ENCODE measurements around the gene IPPK.

IPPK gene

DNA sequence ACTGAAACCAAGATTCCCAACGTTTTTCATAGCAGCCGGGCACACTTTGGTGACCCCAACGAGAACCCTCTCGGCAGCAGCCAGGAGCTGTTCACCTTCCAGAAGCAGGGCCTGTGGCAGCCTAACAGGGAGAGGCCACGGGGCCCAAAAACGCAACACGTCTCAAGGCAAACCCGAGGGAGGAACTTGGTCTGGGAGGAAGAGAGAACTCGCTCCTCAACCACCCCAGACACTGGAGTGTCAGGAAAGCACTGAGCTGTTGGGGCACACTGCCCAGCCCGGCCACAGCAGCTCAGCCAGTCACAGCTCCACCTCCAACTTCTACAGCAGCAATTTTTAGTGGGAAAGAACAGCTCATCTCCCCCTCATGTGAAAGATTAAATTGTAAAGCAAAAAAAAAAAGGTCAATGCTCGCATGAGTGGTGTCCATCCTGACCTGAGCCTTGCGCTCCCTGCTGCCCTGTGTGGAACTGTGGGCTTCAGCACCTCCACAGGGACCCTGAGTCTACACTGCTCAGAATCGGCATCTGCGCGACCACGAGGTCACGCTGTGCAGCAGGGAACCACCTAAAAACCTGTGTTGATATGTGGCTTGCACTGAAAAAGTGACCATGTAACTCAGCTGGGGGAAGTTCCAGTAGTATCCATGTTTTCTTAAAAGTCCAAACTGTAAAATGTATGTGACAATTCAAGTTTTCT, 55.0 kb downstream of the IPPK start:
- Mint-ChIP-seq H3K27ac (no peak overlapping the region), H3K27me3 (no peaks in the 10 kb centered on the region), H3K4me1 (ENCODE audit: low read depth) (no peaks in the 10 kb centered on the region), H3K36me3 (ENCODE audit: low read depth) (peaks cover 95% of the 10 kb centered on the region), H3K9me3 (no peaks in the 10 kb centered on the region), H3K4me3 (no peak overlapping the region)
- intact Hi-C loops (cut with micrococcal nuclease), result no loop called here

DNA sequence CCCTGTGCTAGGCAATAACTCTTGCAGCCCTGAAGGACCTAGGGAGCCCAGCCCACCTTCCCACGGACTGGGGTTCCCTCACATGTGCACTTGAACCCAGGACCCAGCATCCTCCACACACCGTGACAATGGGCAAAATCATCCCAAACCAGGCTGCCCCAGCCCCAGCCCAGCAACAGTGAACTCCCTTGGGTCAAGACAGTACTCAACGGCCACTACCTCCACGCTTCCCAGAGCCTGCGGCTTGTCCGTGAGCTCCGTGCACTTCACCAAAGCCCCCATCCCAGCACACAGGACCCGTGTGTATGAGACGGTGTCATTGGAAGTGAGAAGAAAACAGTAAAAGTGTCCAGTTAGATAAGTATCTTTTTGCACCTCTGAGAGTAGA, 55.8 kb downstream of the IPPK start:
- no peaks in the 10 kb centered on the region for H3K4me1 Mint-ChIP-seq (ENCODE audit: low read depth)
- H3K9me3 Mint-ChIP-seq, result no peaks in the 10 kb centered on the region
- H3K27ac Mint-ChIP-seq, result no peak overlapping the region
- peaks cover 87% of the 10 kb centered on the region for H3K36me3 Mint-ChIP-seq (ENCODE audit: low read depth)
- H3K4me3 Mint-ChIP-seq, result no peak overlapping the region
- intact Hi-C loops (cut with micrococcal nuclease), result no loop called here
- no peaks in the 10 kb centered on the region for H3K27me3 Mint-ChIP-seq

DNA sequence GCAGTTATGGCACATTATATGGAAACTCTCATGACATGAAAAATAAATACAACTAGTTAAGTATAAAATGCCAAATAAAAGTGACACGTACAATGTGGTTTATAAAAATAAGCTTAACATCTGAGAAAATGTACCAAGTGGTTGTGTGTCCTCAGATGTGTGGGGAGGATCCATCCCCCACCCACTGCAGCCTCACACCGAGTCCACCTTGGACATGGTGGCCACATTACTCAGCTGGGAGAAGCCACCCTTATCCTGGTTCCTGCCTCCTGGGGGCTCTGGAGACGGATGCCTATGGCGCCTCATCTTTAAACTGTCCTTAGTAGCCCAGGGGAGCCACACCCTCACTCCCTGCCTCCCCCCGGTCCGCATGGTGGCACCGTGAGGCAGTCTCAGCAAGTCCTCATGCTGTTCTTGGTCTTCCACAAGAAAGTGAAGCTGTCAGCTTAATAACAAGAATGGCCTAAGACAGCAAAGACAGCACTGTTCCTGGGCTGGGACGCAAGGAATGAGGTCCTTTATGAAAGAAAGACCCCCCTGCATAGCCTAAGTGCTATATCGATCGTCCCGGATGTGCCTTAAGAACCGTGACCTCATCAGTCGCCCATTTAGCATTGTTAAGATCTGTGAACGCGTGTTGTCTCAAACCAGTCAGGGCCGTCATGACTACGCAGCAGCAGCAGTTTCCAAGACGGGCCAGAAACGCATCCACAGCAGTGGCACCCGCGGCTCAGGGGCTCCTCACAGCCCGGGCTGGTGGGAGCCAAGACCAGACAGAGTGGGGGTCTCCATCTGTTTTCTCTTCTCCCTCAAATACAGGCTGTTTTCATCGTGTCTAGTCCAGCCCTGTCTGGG, 56.4 kb downstream of the IPPK start:
- no peaks in the 10 kb centered on the region for H3K9me3 Mint-ChIP-seq
- no peak overlapping the region for H3K4me3 Mint-ChIP-seq
- H3K27ac Mint-ChIP-seq, result no peak overlapping the region
- H3K4me1 Mint-ChIP-seq (ENCODE audit: low read depth), result no peaks in the 10 kb centered on the region
- intact Hi-C loops (cut with micrococcal nuclease), result no loop called here
- H3K27me3 Mint-ChIP-seq, result no peaks in the 10 kb centered on the region
- H3K36me3 Mint-ChIP-seq (ENCODE audit: low read depth), result peaks cover 81% of the 10 kb centered on the region

DNA sequence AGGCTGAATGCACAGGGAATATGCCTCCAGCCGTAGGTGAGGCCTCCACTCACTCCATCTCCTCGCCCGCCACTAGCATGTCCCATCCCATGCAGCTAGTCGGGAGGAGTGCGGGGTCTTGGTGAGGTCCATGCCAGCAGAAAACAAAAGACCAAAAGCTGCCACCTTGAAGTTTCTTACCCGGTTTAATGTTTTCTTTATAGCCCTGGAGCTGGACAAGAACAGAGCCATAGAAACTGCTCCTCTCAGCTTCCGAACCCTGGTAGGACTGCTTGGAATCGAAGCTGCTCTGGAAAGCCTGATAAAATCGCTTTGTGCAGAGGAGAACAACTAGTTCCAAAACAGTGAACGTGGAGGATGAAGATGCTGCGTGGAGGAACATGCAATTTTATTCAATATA, 57.1 kb downstream of the IPPK start:
- no peaks in the 10 kb centered on the region for H3K9me3 Mint-ChIP-seq
- peaks cover 74% of the 10 kb centered on the region for H3K36me3 Mint-ChIP-seq (ENCODE audit: low read depth)
- H3K27ac Mint-ChIP-seq, result no peak overlapping the region
- no peaks in the 10 kb centered on the region for H3K27me3 Mint-ChIP-seq
- no peak overlapping the region for H3K4me3 Mint-ChIP-seq
- intact Hi-C loops (cut with micrococcal nuclease), result no loop called here
- no peaks in the 10 kb centered on the region for H3K4me1 Mint-ChIP-seq (ENCODE audit: low read depth)

DNA sequence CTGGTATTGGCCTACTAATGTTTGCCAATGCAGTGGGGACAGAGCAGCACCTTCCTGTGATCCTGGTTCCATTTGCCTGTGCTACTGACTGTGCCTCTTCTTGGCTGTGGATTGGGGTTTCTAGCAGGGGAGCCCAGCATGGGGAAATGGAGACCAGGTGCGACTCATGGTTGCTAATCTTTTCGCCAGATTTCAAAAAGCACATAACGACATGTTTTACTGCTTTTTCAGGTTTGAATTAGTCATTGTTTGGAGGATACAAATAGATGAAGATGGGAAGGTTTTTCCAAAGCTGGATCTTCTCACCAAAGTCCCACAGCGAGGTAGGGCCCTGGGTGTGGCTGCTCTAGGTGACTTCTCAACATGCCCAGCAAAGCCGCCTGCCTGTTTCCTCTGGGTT, 57.6 kb downstream of the IPPK start:
- Mint-ChIP-seq H3K27ac (no peak overlapping the region), H3K9me3 (no peaks in the 10 kb centered on the region), H3K4me3 (no peak overlapping the region), H3K27me3 (no peaks in the 10 kb centered on the region), H3K36me3 (ENCODE audit: low read depth) (peaks cover 69% of the 10 kb centered on the region), H3K4me1 (ENCODE audit: low read depth) (no peaks in the 10 kb centered on the region)
- intact Hi-C loops (cut with micrococcal nuclease), result no loop called here

DNA sequence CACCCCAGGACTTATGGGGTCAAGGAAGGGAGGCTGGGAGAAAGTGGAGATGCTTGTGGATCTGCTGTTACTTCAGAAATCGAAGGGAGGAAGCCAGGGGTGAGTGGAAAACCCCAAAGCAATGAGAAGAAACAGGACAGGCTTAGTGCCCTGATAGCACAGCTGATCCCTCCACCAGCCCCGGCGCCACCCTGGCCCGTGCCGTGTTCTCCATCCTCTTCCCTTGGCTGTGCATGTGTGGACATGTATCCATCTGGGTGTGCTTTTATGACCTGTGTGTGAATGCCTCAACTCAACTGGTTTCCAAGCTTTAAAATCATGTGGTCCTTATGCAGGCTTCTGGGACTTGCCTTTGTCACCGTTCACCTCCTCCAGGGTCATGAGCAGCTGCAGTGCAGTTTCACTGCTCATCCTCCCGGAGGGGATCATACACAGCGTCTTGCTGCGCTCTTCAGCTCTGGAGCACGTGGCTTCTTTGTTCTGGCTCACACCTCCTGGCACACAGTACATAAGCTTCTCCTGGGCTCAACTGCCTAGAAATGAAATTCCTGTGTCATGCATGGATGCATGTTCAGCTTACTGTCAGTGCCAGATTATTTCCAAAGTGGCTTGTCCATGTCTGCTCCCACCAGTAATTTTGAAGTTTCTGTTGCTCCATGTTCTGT, 58.2 kb downstream of the IPPK start:
- Mint-ChIP-seq H3K36me3 (ENCODE audit: low read depth) (peaks cover 64% of the 10 kb centered on the region), H3K27ac (no peak overlapping the region), H3K4me1 (ENCODE audit: low read depth) (no peaks in the 10 kb centered on the region)

DNA sequence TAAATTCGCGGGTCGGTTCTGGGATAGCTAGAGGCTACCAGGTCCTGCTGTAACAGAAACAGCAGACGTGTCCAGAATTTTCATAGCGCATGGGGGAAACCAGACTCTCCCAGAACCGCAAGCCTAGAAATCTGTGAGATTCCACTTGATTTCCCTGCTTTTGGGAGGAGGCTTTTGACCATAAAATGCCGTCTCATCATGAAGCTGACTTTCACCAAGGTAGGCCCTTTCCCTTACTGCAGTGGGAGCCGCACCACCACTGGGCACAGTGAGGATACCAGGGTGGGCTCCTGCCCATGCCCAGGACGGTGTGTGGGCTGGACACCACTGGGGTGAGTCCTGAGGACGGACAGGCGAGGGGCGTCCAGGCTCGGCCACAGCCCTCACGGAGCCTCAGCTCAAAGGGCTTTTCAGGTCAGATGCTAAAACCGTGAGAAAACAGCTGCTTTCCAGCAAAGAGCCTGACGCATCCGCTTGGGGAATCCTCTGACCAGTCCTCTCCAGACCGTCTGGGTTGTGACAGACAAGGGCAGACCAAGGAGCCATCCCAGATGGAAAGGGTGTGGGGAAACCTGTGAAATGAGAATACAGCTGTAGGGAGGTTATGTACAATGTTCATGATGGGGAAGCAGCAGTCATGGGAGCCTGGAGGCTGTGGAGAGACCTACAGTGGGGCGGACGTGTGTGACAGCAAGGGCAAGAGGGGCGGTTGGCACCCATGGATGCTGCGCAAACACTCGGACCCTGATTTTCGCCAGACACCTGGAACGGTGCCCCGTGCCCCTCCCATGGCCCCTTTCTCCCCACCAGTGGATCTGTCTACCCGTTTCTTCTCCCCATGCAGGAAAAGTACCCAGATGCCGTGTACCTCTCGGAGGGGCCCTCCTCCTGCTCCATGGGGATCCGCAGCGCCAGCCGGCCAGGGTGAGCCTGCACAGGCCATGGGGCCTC, 59.2 kb downstream of the IPPK start:
- Mint-ChIP-seq H3K27ac (no peak overlapping the region), H3K9me3 (no peaks in the 10 kb centered on the region), H3K36me3 (ENCODE audit: low read depth) (peaks cover 54% of the 10 kb centered on the region), H3K4me3 (no peak overlapping the region), H3K4me1 (ENCODE audit: low read depth) (no peaks in the 10 kb centered on the region), H3K27me3 (no peaks in the 10 kb centered on the region)
- intact Hi-C loops (cut with micrococcal nuclease), result no loop called here

More for the DNA sequence above, 58.2 kb downstream of the IPPK start:
- Mint-ChIP-seq H3K9me3 (no peaks in the 10 kb centered on the region), H3K27me3 (no peaks in the 10 kb centered on the region), H3K4me3 (no peak overlapping the region)
- intact Hi-C loops (cut with micrococcal nuclease), result no loop called here

DNA sequence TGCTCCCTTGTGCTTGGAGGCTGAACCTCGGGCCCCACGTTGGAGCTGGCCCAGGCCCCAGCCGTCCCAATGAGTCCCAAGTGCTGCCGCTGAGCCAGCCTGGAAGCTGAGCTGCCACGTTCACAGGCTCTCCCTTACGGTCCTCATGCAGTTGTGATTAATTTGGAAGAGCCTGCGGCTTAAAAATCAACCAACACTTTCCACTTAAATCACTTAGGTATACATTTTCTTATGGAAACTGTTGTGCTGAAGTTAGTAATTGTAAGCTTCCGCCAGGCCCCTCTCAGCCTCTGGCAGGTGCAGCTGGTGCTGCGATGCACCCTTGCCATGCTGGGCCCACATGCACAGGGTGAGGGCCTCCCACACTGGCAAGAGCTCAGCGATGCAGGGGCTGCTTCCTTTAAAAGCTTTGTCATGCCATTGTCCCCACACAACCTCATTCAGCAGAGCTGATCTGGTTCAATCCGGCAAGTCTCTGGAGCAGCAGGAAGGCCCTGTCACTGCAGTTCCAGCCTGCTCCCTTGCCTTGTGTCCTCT, 61.0 kb downstream of the IPPK start:
- no peaks in the 10 kb centered on the region for H3K27me3 Mint-ChIP-seq
- no peak overlapping the region for H3K4me3 Mint-ChIP-seq
- no peak overlapping the region for H3K27ac Mint-ChIP-seq
- H3K4me1 Mint-ChIP-seq (ENCODE audit: low read depth), result no peaks in the 10 kb centered on the region
- peaks cover 36% of the 10 kb centered on the region for H3K36me3 Mint-ChIP-seq (ENCODE audit: low read depth)
- intact Hi-C loops (cut with micrococcal nuclease), result no loop called here
- H3K9me3 Mint-ChIP-seq, result peaks cover 5% of the 10 kb centered on the region

DNA sequence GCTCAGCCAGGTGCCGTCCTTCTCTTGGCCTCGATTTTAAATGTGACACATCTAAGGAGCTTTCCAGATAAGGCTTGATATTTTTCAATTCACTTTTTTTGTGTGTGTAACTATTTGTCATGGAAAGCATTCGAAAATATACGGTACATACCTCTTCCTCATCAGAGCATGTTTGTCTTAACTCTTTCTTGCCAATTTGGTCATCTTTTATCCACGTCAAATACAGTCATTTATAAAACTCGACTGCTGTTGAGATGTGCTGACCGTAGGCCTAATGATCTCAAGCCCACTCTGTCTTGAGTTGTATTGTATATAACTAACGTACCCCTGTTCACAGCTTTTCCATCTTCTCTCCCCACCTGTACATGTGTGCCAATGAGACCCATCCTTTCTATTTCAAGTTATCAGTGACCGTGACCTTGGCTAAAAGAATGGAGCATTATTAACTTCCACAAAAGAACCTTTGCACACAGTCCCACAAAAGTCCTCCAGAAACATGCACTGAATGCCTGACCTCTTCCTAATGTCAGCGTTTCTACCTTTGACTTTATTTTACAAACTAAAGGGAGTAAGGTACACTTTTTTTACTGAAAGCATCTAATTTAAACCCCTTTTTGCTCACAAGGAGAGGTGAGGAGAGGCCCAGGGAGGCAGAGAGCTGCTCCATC, 61.6 kb downstream of the IPPK start:
- intact Hi-C loops (cut with micrococcal nuclease), result no loop called here
- H3K27me3 Mint-ChIP-seq, result no peaks in the 10 kb centered on the region
- H3K4me1 Mint-ChIP-seq (ENCODE audit: low read depth), result no peaks in the 10 kb centered on the region
- no peak overlapping the region for H3K4me3 Mint-ChIP-seq
- peaks cover 11% of the 10 kb centered on the region for H3K9me3 Mint-ChIP-seq
- no peak overlapping the region for H3K27ac Mint-ChIP-seq
- H3K36me3 Mint-ChIP-seq (ENCODE audit: low read depth), result peaks cover 30% of the 10 kb centered on the region

DNA sequence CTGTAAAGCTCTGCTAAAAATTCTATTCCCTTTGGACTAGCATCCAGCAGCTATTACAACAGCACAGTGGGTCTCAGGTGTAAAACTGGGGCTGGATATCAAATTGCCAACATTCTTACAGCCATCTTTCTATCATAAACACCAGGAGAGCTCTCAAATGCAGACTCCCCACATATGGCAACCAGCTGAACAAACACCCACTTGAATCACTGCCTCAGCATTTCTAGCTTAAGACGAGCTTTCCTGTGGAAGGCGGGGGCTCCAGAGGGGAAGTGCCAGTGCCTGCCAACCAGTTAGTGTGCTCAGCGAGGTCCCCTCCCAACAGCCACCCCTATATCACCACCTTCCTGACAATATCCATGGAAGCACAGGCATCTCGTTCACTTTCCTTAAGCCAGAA, 62.2 kb downstream of the IPPK start:
- Mint-ChIP-seq H3K9me3 (peaks cover 12% of the 10 kb centered on the region), H3K27me3 (no peaks in the 10 kb centered on the region), H3K4me3 (no peak overlapping the region), H3K27ac (no peak overlapping the region), H3K4me1 (ENCODE audit: low read depth) (no peaks in the 10 kb centered on the region), H3K36me3 (ENCODE audit: low read depth) (peaks cover 25% of the 10 kb centered on the region)
- intact Hi-C loops (cut with micrococcal nuclease), result no loop called here

DNA sequence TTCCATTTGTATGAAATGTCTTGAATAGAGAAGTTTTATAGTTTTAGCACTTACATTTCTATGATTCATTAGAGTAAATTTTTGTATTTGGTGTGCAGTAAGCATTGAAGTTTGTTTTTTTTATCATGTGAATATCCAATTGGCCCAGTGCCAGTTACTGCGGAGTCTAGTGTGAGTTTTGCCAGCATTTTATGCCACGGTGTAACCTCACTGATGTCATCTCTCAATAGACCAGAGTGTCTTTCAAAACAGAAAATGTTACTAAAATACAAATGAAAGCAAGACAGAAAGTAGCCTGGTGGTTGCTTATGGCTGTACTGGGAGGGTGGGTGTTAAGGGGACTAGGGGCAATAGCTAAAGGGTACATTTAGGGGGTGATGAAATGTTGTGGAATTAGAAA, 62.8 kb downstream of the IPPK start:
- Mint-ChIP-seq H3K27ac (no peak overlapping the region), H3K4me1 (ENCODE audit: low read depth) (no peaks in the 10 kb centered on the region)
- intact Hi-C loops (cut with micrococcal nuclease), result no loop called here

DNA sequence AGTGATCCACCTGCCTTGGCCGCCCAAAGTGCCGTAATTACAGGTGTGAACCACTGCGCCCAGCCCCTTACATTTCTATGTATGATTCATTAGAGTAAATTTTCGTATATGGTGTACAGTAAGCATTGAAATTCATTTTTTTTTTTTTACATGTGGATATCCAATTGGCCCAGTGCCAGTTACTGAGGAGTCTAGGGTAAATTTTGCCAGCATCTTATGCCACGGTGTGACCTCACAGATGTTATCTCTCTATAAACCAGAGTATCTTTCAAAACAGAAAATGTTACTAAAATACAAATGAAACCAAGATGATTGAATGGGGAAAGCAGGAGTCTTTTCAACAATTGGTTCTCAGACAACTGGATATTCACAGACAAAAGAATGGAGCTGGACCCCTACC, 64.7 kb downstream of the IPPK start:
- H3K9me3 Mint-ChIP-seq, result peaks cover 12% of the 10 kb centered on the region
- no peaks in the 10 kb centered on the region for H3K4me1 Mint-ChIP-seq (ENCODE audit: low read depth)
- intact Hi-C loops (cut with micrococcal nuclease), result no loop called here
- no peaks in the 10 kb centered on the region for H3K27me3 Mint-ChIP-seq
- no peaks in the 10 kb centered on the region for H3K36me3 Mint-ChIP-seq (ENCODE audit: low read depth)
- no peak overlapping the region for H3K27ac Mint-ChIP-seq
- no peak overlapping the region for H3K4me3 Mint-ChIP-seq

More for the DNA sequence above, 62.8 kb downstream of the IPPK start:
- Mint-ChIP-seq H3K4me3 (no peak overlapping the region), H3K36me3 (ENCODE audit: low read depth) (peaks cover 18% of the 10 kb centered on the region), H3K27me3 (no peaks in the 10 kb centered on the region), H3K9me3 (peaks cover 12% of the 10 kb centered on the region)

DNA sequence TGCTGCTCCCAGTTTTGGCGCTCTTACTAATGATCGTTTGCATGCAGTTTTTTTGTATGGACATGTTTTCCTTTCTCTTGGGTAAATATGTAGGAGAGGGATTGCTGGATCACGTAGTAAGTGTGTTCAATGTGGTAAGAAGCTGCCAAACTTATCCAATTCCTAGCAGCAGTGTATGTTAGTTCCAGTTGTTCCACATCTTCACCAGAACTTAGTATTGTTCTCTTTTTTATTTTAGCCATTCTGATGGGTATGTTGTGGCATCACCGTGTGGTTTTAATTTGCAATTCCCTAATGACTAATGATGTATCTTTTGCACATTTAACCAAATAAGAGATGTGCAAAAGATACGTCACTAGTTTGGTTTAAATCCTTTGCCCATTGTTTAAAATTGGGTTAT, 65.9 kb downstream of the IPPK start:
- Mint-ChIP-seq H3K36me3 (ENCODE audit: low read depth) (no peaks in the 10 kb centered on the region), H3K9me3 (peaks cover 12% of the 10 kb centered on the region), H3K4me3 (no peak overlapping the region), H3K4me1 (ENCODE audit: low read depth) (no peaks in the 10 kb centered on the region), H3K27ac (no peak overlapping the region), H3K27me3 (no peaks in the 10 kb centered on the region)
- intact Hi-C loops (cut with micrococcal nuclease), result no loop called here

All from dendritic cell treated with granulocyte-macrophage colony-stimulating factor and Interleukin-4, amounts not matched to agents 40 ng/mL and 50 ng/mL, for 4 days (primary cell).